ENCODE data around the gene CLMP. TPM values are rescaled to one million over a fixed set of nuclear protein-coding genes. Genes with fewer than 3 reads are reported as not detected.

Gene CLMP
- total and polyA plus RNA-seq, 2 donors (not counting 3 experiments of a cell fraction or from before 2014, with no cell fraction given), result 0.03 to 0.18 TPM

GRCh38 chr11:123122341-123122740 is 72.7 kb downstream of the CLMP start:
- Histone ChIP-seq H3K27ac (ENCODE audit: insufficient read depth, low read depth, low read length) (peak overlapping the region; percentile 44), H3K4me2 (ENCODE audit: insufficient read depth, low read length) (peak overlapping the region; percentile 68), H3K9me3 (replicated peaks; ENCODE audit: control insufficient read depth, insufficient read depth, low read length) (no peaks in the 10 kb centered on the region), H4K20me1 (replicated peaks; ENCODE audit: control insufficient read depth, extremely low read depth, insufficient read depth, low read length) (no peaks in the 10 kb centered on the region), H3K79me2 (ENCODE audit: control insufficient read depth, insufficient read depth, low read length) (no peaks in the 10 kb centered on the region), H3K4me3 (replicated peaks in 1 of 3; ENCODE audit: insufficient read depth in 1 of 3, low read depth in 1 of 3, low read length in 3 of 3) (peak overlapping the region in 1 of 3 experiments; percentile 40), H3K4me1 (ENCODE audit: control insufficient read depth, extremely low read depth, insufficient read depth, low read length) (peaks cover 22% of the 10 kb centered on the region), H3K36me3 (ENCODE audit: control insufficient read depth in 2 of 2, extremely low read depth in 1 of 2, insufficient read depth in 2 of 2, low read length in 2 of 2) (no peaks in the 10 kb centered on the region), H3K9me1 (replicated peaks; ENCODE audit: control insufficient read depth, extremely low read depth, insufficient read depth, low read length) (no peaks in the 10 kb centered on the region), H3K27me3 (ENCODE audit: control insufficient read depth in 2 of 2, insufficient read depth in 2 of 2, low read length in 2 of 2) (no peaks in the 10 kb centered on the region), H2AFZ (ENCODE audit: low read depth, low read length) (peak overlapping the region; percentile 97), H3K9ac (replicated peaks; ENCODE audit: extremely low read depth, insufficient read depth, low read length) (peak overlapping the region; percentile 17)
- TF ChIP-seq CTCF (IDR thresholded peaks at IDR 0.05; ENCODE audit: extremely low read depth in 1 of 2, insufficient read depth in 1 of 2, low read depth in 1 of 2, low read length in 2 of 2) (no peak), JUN (IDR thresholded peaks at IDR 0.05; ENCODE audit: borderline replicate concordance, insufficient read depth, insufficient read length, low read depth) (no peak), FOS (IDR thresholded peaks at IDR 0.05; ENCODE audit: borderline replicate concordance, insufficient read depth, low read length) (no peak), MAX (IDR thresholded peaks at IDR 0.05; ENCODE audit: insufficient read depth, insufficient read length) (no peak), GATA2 (IDR thresholded peaks at IDR 0.05; ENCODE audit: insufficient read depth, insufficient read length, low read depth, low read length) (no peak), EZH2 (IDR thresholded peaks at IDR 0.05; ENCODE audit: borderline replicate concordance, low read depth, low read length, severe bottlenecking) (no peak), POLR2A (IDR thresholded peaks at IDR 0.05; ENCODE audit: low read depth, low read length) (no peak), POLR2AphosphoS5 (IDR thresholded peaks at IDR 0.05; ENCODE audit: insufficient read depth, low read depth, low read length) (no peak), MYC (IDR thresholded peaks at IDR 0.05; ENCODE audit: low read depth, low read length) (no peak)
- FAIRE-seq, result peak; percentile 48
- ChIA-PET CTCF (interaction anchor here (0.6 to 2.7 kb wide), 9 partner anchors 11 to 356 kb away, joined by 3 to 25 read pairs (median 5); no protein-coding TSS in a partner anchor), POLR2A (interaction anchor here (1.5 kb wide), 1 partner anchor 60 kb away, joined by 5 read pairs; the partner anchor contains the start of gene HSPA8)
- BruUV-seq (replicated peaks), result TSS peak; percentile 35
- dilution Hi-C loops (cut with MboI; ENCODE audit: extremely low pct_ligation_motif_present, low sequenced_read_pairs), result loop anchor here (25.0 kb wide), 1 partner anchor 140 kb away; no protein-coding TSS in a partner anchor
- no peak for DNase-seq (ENCODE audit: low read depth, low spot score)
- intact Hi-C loops (cut with micrococcal nuclease), result no loop called here
